ENCODE measurements around the gene PHF19.
A peak's percentile ranks its signal among the peaks of the same experiment; 100 is the strongest.

The PHF19 gene

DNA sequence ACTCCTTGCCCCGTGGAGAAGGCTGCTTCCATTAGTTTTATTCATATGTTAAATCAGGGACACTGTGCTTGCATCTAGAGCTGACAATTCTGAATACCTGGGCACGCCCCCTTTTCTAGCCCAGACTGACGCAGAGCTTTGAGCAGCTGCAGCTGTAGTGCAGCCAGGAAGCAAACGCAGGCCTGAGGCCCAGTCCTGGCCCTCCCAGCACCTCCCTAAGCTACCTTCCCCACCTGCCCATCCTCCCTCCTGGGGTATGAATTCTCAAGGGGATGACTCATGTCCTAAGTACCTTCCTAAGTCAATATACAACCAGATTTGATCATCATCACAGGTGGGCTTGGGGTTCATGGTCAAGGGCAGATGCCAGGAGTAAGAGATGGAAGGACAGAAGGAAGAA is 3.5 kb downstream of the PHF19 start:
- peak; percentile 68 for DNase-seq (ENCODE audit: low spot score)

DNA sequence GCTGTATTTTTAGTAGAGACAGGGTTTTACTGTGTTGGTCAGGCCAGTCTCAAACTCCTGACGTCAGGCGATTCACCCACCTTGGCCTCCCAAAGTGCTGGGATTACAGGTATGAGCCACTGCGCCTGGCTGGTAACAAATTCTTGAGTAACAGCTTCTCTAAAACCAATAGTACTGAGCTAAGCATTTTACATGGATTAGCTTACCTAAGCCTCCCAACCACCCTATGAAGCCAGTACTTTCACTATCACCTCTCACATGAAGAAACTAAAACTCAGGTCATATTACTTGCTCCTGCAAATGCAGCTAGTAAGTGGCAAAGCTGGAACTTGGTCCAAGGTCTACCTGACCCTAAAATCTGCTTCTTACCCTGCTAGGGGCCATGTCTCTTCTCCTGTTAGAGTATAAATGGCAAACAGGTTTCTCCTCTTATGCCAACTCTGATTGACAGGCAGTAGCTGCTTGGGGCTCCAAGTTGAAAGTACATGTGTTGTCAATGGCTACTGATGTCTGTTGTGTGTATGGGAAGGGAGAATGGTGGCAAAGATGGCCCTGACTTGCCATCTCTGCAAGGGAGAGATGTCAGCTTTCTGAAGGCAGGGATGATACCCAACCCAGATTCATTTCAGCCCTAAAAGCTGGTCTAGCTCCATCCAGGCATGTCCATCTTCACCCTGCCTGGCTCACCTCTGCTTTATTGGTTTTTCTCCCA is 4.0 kb downstream of the PHF19 start:
- DNase-seq (ENCODE audit: low spot score), result no peak

DNA sequence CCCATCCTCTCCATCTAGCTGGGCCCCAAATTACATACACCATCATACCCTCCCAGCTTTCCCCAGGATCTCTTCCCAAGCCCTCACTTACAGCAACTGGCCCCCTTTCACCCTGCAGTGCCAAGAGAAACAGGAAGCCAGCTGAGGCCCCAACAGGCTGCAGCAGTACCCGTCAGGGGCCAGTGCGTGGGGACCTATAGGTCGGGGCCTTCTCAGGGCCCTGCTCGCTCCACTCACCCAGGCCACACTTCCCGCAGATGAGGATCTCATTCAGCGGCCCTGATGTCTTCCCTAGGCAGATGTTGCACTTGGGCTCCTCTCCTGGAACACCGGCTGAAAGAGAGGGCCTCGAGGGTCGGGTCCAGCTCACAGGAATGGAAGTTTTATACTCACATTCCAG is 6.8 kb downstream of the PHF19 start:
- no peak for DNase-seq (ENCODE audit: low spot score)

DNA sequence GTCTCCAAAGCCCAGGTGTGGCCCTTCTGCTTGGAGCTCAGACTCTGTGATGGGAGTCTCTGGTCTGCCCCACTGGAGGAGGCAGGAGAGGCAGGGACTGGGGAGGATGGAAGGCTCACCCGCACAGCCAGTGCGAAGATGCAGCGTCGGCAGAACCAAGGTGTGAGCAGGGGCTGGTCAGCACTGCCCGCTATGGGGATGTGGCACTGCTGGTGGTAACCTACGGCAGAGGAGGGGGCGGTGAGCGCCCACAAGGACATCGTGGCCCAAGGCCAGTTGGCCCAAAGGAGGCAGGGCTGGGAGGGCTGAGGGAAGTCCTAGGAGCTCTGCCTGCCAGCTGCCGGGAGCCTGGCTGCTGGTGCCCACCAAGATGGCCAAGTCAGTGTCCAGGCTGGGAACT is 7.3 kb downstream of the PHF19 start:
- DNase-seq (ENCODE audit: low spot score), result no peak

DNA sequence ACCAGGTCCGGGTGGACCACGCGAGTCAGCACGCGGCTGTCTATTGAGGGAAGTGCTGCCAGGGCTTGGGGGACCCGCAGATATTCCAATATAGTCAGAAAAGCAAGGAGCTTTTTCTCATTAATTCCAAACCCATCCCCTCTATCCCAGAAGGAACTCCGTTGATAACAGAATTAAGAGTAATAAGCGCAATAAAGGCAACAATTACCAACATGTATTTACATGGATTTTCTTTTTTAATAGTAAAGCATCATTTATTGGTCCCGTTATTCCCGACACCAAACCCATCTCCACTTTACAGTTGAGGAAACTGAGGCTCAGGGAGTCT is 7.7 kb downstream of the PHF19 start:
- no peak for DNase-seq (ENCODE audit: low spot score)

DNA sequence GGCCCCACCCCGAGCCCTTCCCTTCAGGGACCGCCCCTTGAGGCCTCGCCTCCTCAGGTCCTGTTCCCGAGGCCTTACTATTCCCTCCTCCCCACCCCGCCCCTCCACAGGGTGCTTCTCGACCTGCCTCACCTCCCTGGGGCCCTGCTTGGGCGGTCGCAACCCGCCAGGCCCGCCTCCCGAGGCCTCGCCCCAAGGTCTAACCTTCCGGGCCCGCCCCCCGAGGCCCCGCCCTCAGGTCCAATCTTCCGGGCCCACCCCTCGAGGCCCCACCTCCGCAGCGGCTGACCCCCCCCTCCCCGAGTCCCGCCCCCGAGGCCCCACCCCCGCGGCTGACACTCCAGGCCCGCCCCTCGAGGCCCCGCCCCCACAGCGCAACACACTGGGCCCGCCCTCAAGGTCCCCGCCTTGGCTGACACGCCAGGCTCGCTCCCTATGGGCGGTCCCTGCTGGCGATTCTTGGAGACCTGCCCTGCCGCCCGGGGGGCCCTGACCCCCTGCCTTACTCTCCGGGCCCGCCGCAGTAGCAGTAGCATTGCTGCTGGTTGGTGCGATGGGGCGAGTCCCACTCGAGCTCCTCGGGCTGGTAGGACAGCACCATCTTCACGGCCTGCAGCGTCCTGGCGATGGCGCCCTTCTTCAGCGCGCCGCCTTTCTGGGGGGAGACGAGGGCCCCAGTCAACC is 8.2 kb downstream of the PHF19 start:
- peak; percentile 95 for DNase-seq (ENCODE audit: low spot score)

DNA sequence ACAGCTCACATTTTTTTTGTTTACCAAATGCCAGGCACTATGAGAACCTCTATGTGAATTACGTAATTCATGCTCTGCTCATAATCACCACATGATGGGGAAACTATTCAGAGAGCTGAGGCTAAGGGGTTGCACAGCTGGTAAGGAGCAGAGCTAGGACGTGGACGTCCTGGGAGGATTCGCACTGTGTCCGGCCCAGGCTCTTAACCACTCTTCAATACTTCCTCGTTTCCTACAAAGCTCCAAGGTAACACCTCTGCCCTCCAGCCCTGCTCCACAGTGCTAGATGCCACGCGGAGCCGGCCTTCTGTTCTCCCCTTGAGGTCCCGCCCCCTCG is 8.7 kb downstream of the PHF19 start:
- no peak for DNase-seq (ENCODE audit: low spot score)

DNA sequence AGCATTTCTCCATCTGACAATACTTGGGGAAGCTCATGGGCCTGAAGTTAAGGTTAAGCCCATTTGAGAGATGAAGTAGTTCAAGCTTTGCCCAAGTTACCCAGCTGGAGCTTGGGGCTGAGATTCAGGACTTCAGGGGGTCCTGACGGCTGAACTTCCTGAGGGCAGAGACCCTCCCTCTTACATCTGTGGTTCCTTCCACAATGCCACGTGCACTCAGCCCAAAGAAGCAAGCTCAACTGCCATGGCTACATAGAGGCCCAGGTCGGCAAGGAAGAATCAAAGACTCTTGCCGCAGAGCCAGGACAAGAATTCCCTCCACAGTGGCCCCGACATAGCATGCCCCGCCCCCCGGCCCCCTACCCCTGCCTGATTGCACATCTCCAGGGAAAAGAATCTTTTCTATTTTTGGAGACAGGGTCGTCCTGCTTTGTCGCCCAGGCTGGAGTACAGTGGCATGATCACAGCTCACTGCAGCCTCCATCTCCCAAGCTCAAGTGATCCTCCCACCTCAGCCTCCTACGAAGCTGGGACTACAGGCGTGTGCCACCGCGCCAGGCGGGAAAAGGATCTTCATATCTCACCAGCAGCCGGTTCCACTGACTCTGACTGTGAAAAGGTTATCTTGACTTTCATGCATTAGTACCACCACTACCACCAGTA is 9.2 kb downstream of the PHF19 start:
- no peak for DNase-seq (ENCODE audit: low spot score)

DNA sequence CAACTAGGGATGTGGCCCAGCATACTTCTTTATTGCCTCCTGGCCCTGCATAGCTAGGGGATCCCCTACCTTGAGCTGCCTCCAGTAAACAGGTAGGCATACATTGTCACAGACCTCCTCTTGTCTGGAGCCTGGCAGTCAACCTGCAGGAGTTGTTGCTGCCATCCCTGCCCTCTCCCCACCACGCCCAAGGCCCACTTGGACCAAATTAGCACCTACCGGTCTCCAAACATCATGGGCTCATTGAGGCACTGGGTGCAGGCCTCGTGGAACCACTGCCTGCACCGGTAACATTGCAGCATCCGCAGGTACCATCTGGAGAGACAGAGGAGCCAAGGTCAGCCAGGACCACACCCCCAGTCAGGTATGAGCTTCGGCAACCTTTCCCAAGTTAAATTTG is 10.3 kb downstream of the PHF19 start:
- DNase-seq (ENCODE audit: low spot score), result no peak

DNA sequence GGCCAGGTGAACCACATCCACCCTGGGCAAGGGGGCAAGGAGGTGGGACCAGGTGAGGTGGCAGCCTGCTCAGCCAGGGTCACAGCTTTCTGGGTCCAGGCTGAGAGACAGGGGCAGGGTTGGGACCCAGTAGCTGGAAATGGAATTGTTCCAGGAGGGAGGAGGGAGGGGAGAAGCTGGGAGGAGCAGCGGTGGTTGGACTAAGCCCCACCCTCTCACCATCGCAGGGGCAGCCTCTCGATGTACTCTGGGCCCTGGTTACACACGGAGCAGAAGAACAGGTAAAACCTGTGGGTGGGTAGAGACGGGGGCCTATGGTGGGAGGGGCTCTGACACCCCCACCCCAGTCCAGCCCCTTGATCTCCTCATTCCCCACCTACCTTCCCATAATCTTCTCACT is 11.2 kb downstream of the PHF19 start:
- DNase-seq (ENCODE audit: low spot score), result no peak

DNA sequence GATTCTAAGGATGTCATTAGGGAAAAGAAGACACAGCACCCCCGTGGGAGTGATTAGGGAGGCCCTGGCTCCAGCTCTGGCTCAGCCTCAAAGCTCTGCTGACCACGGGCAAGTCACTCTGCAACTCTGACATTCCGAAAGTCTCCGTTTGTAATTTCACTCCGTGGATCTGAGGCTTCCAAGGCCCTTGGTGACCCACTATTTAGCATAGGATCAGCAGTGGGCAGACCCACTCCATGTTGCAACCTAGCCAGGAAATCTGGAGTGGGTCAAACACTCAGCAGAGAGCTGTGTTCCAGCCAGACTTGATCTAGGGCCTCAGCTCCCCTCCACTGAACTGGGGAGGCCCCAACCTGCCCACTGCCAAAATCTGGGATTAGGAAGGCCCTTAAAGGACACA is 11.8 kb downstream of the PHF19 start:
- no peak for DNase-seq (ENCODE audit: low spot score)

DNA sequence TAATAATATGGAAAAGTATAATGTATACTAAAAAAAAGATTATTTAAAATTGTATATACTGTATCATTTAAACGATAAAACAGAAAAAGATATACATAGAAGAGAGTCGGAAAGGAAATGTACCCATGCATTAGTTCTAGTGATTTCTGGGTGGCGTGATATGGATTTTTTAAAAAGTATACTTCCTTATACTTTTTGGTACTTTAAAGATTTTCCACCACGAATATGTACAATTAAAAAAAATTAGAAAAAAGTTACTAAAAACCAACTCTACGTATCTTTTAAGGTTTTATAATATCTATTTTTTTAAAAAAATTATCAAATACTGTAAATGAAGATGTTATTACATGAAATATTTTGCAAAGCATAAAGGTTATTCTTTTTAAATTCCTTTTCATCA is 12.3 kb downstream of the PHF19 start:
- DNase-seq (ENCODE audit: low spot score), result no peak

DNA sequence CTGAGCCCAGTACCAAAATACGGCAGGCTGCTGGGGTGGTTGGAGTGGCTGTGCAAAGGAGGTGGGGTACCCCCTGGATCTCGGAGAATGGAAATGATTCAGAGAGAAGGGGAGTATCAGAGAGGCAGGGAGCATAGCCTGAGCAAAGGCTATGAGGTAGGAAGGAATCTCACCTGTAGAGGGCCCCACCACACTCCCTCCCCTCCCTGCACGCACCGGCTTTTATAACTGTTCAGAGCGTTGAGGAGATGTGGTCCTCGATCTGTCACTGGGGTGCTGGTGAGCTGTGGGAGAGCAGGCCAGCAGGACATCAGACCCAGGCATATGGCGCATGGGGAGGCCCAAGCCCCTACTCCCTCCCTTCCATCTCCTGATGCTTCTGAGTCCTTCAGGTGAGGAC is 13.2 kb downstream of the PHF19 start:
- no peak for DNase-seq (ENCODE audit: low spot score)

DNA sequence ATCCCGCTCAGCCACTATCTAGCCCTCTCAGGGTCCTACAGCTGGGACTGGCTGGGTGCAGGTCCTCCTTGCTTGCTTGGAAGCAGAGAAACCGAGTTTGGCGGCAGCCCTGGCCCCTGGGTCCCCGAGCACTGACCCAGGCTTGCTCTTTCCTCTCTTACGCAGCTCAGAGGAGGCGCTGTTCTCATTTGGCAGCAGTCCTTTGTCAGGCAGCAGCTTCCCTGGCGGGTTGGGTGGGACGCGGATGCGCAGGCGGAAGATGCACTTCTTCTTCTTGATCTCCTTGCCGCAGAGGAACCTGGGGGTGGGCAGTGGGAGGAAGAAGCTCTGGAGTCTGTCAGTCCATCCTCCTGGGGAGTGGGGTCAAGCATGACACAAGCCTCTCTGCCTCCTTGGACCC is 14.5 kb downstream of the PHF19 start:
- no peak for DNase-seq (ENCODE audit: low spot score)

DNA sequence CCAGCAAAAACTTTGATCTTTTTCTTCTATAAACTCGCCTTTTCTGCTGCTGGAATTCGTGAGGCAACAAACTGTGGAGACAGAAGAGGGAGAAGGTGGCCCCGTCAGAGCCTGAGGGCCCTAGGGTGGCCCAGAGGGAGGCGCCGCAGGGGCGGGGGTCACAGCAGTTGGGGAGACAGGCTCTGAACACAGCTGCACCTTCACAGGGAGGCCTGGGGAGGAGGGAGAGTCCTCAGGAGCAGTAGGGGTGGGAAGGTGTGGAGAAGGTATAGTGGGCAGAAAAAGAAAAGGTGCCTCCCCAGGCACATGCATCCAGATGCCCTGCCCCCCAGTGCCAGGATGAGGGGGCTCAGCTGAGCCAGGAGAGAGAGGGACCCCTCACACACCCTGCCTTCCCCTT is 15.1 kb downstream of the PHF19 start:
- no peak for DNase-seq (ENCODE audit: low spot score)

DNA sequence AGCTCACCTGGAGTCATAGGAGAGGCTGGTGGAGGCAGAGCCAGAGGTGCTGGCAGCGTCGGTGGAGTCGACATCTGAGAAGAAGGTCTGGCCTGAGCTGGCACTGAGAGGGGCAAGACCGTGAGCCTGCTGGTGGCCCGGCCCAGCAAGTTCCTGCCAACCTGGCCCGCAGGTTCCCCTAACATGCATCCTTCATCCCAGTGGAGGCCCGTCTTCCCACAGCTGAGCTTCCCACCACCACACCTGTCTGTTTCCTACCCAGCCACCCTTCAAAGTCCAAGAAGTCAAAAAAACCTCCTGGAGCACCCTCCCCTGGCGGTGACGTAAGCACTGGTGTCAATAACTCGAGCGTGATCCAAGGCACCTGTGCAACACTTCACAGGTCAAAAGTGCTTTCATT is 16.9 kb downstream of the PHF19 start:
- no peak for DNase-seq (ENCODE audit: low spot score)

DNA sequence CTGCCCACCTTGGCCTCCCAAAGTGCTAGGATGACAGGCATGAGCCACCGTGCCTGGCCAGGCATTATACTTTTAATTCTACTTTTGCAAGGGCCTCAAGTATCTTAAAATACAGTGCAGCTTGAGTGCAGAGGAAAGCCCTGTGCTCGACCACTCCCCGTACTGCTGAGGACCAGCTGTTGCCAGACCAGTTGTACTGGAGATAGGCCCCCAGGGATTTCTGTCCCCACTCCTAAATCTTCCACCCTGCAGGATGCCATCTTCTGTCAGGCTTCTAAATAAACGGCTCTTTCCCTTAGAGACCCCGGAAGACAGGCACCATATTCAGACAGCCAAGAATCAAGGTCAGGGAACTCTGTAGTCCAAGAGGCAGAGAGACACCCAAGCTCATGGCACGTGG is 17.6 kb downstream of the PHF19 start:
- DNase-seq (ENCODE audit: low spot score), result no peak

DNA sequence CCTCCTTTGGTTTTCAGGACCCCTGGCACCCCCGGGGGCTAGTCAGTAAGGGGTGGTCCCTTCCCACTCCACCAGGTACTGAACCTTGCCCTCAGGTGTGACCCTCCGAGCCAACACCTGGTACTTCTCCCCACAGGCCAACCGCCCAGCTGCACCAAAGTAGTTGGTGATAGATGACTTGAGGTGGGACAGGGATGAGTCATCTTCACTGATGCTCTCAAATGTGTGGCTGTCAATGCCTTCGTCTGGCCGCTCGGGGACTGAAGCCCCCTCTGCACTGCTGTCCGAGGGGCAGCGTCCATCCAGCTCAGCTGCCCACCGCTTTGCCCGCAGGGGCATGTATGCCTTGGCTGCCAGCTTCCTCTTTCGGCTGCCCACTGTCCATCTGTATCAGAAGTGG is 19.1 kb downstream of the PHF19 start:
- DNase-seq (ENCODE audit: low spot score), result no peak

DNA sequence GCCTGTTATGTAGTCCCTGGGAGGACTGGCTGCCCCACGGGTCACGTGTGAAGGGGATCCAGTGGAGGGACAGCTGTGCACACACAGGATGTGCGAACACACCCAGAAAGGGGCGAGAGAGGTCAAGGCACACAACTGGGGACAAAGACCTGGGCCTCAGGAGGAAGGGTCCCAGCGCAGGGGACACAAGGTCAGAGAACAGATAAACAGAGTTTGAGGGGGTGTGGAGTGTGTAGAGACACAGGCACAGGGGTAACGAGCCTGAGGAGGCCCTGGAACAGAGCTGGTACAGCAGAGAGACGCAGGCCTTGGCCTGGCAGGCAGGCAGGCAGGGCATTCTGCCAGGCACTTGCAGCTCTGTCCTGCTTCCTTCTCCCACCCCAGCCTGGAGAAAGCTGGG is 19.5 kb downstream of the PHF19 start:
- no peak for DNase-seq (ENCODE audit: low spot score)

DNA sequence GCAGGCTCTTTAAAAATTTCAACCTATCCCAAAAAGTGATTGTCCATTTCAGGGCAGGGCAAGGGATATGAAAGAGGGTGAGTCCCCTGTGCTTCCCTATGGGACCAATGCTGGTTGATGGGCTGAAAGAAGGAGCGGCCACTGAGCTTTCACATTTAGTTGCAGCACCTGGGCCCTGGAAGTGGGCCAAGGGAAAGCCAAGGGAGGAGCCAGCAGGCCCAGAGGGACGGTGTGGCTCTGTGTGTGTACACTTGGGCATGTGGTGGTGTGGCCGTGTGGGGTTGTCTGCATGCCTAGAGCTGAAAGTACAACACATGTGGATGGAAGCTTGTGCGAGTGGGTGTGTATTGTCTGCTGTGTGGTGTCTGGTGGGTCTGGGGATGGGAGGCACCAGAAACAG is 20.3 kb downstream of the PHF19 start:
- no peak for DNase-seq (ENCODE audit: low spot score)

DNA sequence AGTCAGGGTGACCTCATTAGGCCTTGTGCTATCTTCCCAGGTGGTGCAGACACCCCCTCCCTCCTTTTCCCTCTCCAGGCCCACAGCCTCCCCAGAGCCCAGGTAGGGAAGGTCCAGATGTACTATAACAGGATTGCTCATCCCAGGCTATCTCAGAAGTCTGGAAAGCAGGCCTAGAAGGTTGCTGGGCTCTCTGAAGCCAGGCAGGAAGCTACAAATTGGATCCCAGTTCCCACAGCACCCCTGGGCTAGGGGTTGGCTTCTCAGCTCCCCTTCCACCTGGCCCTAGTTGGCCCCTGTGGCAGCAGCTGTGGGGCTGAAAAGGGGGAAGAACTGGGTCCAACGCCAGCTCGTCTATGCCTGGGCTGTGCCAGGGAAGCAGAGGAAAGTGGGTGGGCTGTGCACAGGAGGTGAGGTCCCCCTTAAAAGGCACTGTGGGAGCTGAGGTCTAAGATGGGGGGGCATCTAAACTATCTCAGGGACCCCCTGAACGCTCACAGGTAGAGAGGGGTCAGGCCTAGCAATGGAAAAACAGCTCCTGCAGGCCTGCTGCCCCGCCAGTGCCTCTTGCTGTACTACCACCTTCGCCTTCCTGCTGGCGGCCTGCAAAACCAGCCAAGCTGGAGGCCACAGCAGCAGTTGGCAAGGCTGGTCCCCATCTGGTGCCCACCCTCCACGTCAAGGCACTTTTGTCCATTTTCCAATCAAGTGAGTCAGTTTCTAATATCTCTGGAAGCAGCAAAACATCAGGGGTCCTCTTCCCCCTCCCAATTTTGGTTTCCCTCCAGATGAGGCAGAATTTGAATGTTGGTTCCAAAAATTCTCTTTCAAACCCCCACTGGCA is 20.9 kb downstream of the PHF19 start:
- no peak for DNase-seq (ENCODE audit: low spot score)

DNA sequence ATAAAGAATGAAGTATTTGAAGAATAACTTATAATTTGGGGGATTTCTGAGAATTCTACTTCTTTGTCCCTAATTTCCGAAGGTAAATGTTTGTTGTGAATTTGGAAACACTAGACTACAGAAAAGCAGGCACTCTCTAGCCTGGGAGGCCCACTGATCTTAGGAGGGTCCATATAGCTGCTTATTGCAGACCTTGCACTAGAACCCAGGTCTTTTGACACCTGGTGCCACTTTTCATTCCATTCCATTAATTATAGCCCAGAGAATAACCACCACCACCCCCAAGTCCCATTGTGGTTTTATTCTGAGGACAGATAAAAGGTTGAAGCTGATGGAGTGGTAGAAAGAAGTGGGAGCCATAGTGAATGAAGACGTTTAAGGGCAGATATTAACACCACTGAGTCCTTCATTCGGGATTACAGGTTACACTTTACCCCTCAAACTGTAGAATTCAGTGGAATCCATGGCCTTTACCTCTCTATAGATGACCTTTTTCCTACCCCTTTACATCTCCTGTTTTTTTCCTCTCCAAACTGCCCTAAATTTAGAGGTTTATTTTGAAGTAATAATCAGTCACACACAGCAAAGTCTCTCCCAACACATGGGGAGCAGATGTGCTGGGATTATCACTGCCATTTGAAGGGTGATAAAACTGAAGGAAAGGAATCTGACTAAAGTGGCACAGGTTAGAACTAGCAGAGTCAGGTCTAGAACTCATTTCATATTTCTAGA is 22.2 kb downstream of the PHF19 start:
- no peak for DNase-seq (ENCODE audit: low spot score)
